Measurements from ENCODE around the gene STC2.

- no peak for TF ChIP-seq EZH2 (IDR thresholded peaks at IDR 0.05; ENCODE audit: low read depth, unreplicated experiment)
- TF ChIP-seq, protein P1, sequence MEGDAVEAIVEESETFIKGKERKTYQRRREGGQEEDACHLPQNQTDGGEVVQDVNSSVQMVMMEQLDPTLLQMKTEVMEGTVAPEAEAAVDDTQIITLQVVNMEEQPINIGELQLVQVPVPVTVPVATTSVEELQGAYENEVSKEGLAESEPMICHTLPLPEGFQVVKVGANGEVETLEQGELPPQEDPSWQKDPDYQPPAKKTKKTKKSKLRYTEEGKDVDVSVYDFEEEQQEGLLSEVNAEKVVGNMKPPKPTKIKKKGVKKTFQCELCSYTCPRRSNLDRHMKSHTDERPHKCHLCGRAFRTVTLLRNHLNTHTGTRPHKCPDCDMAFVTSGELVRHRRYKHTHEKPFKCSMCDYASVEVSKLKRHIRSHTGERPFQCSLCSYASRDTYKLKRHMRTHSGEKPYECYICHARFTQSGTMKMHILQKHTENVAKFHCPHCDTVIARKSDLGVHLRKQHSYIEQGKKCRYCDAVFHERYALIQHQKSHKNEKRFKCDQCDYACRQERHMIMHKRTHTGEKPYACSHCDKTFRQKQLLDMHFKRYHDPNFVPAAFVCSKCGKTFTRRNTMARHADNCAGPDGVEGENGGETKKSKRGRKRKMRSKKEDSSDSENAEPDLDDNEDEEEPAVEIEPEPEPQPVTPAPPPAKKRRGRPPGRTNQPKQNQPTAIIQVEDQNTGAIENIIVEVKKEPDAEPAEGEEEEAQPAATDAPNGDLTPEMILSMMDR (conservative IDR thresholded peaks at IDR 0.05; ENCODE audit: low read depth in 2 of 2): no peak
- TF ChIP-seq POLR2AphosphoS5 (IDR thresholded peaks at IDR 0.05; ENCODE audit: low read depth): no peak
- no peak for TF ChIP-seq ETS1 (IDR thresholded peaks at IDR 0.05)
- no peak for TF ChIP-seq EZH2phosphoT487 (IDR thresholded peaks at IDR 0.05; ENCODE audit: unreplicated experiment)
- no peak for TF ChIP-seq JUNB (IDR thresholded peaks at IDR 0.05; ENCODE audit: unreplicated experiment)
- TF ChIP-seq ZNF331 (CRISPR knock-in tag; IDR thresholded peaks at IDR 0.05; ENCODE audit: low read depth): no peak
- TF ChIP-seq REST (IDR thresholded peaks at IDR 0.05; ENCODE audit: unreplicated experiment): no peak
Measured at GRCh38 chr5:173313351-173313801, 14.8 kb downstream of the STC2 start.

Data from GM23338 (cell line).